ENCODE measurements around the gene TMEM178B.

The TMEM178B gene

GRCh38 chr7:141418066-141418465, 344.2 kb downstream of the TMEM178B start:
- no peaks in the 10 kb centered on the region for H3F3A ChIP-seq (ENCODE audit: control insufficient read depth, insufficient read depth)
- TF ChIP-seq CTCF (IDR thresholded peaks at IDR 0.05; ENCODE audit: low read depth, low read length, poor library complexity, severe bottlenecking) = no peak
- TF ChIP-seq EZH2phosphoT487 (IDR thresholded peaks at IDR 0.05; ENCODE audit: borderline replicate concordance, low read length) = no peak
- no peaks in the 10 kb centered on the region for H4K20me1 ChIP-seq (ENCODE audit: control insufficient read depth, insufficient read depth, low read depth, low read length)
- H3K4me3 ChIP-seq (ENCODE audit: low read length) = no peak overlapping the region
- no peaks in the 10 kb centered on the region for H3K9me2 ChIP-seq (replicated peaks; ENCODE audit: control insufficient read depth, low read length)
- H3K36me3 ChIP-seq (ENCODE audit: control insufficient read depth, low read length) = no peaks in the 10 kb centered on the region
- no peaks in the 10 kb centered on the region for H3K4me1 ChIP-seq (ENCODE audit: control insufficient read depth, low read length)
- H3K4me2 ChIP-seq (ENCODE audit: low read length) = no peak overlapping the region
- no peak overlapping the region for H3K27ac ChIP-seq (ENCODE audit: low read depth, low read length)
- H3K79me2 ChIP-seq (ENCODE audit: control insufficient read depth, low read length) = no peaks in the 10 kb centered on the region
- no peaks in the 10 kb centered on the region for H3K9me3 ChIP-seq (ENCODE audit: control insufficient read depth, insufficient read depth, low read length)
- peaks cover 5% of the 10 kb centered on the region; the same call in 1 of the 2 replicates for H3K27me3 ChIP-seq (ENCODE audit: control insufficient read depth, low read length)

DNA sequence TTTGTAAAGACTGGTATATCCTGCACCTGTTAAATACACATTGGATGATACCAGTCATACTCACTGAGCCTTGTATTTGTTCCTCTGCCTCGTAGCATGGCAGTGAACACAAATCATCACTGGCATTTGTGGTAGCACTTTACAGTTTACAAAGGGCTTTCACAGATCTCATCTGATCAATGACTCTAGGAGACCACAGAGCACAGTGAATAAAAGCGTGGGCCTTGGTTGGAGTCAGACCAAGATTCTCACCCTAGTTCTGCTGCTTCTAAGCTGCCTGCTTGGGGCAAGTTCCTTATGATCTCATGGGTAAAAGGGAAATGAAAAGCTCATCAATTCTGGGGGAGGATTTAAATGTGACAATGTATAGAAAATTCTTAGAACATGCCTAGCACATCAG, 347.4 kb downstream of the TMEM178B start:
- Histone ChIP-seq H4K20me1 (ENCODE audit: control insufficient read depth, insufficient read depth, low read depth, low read length) (no peaks in the 10 kb centered on the region), H3F3A (ENCODE audit: control insufficient read depth, insufficient read depth) (no peaks in the 10 kb centered on the region), H3K27me3 (ENCODE audit: control insufficient read depth, low read length) (peaks cover 3% of the 10 kb centered on the region; the same call in 1 of the 2 replicates), H3K9me2 (replicated peaks; ENCODE audit: control insufficient read depth, low read length) (no peaks in the 10 kb centered on the region), H3K4me1 (ENCODE audit: control insufficient read depth, low read length) (no peaks in the 10 kb centered on the region), H3K9me3 (ENCODE audit: control insufficient read depth, insufficient read depth, low read length) (no peaks in the 10 kb centered on the region), H3K27ac (ENCODE audit: low read depth, low read length) (no peak overlapping the region), H3K79me2 (ENCODE audit: control insufficient read depth, low read length) (no peaks in the 10 kb centered on the region), H3K4me3 (ENCODE audit: low read length) (no peak overlapping the region), H3K36me3 (ENCODE audit: control insufficient read depth, low read length) (no peaks in the 10 kb centered on the region), H3K4me2 (ENCODE audit: low read length) (no peak overlapping the region)
- TF ChIP-seq EZH2phosphoT487 (IDR thresholded peaks at IDR 0.05; ENCODE audit: borderline replicate concordance, low read length) (no peak), CTCF (IDR thresholded peaks at IDR 0.05; ENCODE audit: low read depth, low read length, poor library complexity, severe bottlenecking) (no peak)

DNA sequence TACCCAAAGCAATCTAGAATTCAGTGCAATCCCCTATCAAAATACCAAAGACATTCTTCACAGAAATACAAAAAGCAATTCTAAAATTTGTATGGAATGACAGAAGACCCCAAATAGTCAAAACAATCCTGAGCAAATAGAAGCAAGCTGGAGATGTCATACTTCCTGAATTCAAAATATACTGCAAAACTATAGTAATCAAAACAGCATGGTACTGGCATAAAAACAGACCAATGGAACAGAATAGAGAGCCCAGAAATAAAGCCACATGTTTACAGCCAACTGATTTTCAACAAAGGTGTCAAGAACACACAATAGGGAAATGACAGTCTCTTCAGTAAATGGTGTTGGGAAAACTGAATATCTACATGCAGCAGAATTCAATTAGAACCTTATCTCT, 353.3 kb downstream of the TMEM178B start:
- H3K9me3 ChIP-seq (ENCODE audit: control insufficient read depth, insufficient read depth, low read length) = peaks cover 6% of the 10 kb centered on the region; the same call in 1 of the 2 replicates
- H3K4me3 ChIP-seq (ENCODE audit: low read length) = no peak overlapping the region
- H3K36me3 ChIP-seq (ENCODE audit: control insufficient read depth, low read length) = no peaks in the 10 kb centered on the region
- H3K9me2 ChIP-seq (replicated peaks; ENCODE audit: control insufficient read depth, low read length) = no peaks in the 10 kb centered on the region
- no peaks in the 10 kb centered on the region for H4K20me1 ChIP-seq (ENCODE audit: control insufficient read depth, insufficient read depth, low read depth, low read length)
- no peaks in the 10 kb centered on the region for H3K4me1 ChIP-seq (ENCODE audit: control insufficient read depth, low read length)
- H3K79me2 ChIP-seq (ENCODE audit: control insufficient read depth, low read length) = no peaks in the 10 kb centered on the region
- TF ChIP-seq CTCF (IDR thresholded peaks at IDR 0.05; ENCODE audit: low read depth, low read length, poor library complexity, severe bottlenecking) (no peak), EZH2phosphoT487 (IDR thresholded peaks at IDR 0.05; ENCODE audit: borderline replicate concordance, low read length) (no peak)
- no peaks in the 10 kb centered on the region for H3K27me3 ChIP-seq (ENCODE audit: control insufficient read depth, low read length)
- no peak overlapping the region for H3K4me2 ChIP-seq (ENCODE audit: low read length)
- H3F3A ChIP-seq (ENCODE audit: control insufficient read depth, insufficient read depth) = no peaks in the 10 kb centered on the region
- no peak overlapping the region for H3K27ac ChIP-seq (ENCODE audit: low read depth, low read length)

All from DOHH2 (cell line).